GM19239 (cell line): ENCODE results near the gene POC1B.
A peak's percentile ranks its signal among the peaks of the same experiment; 100 is the strongest.
"Not testable (repeated sequence)": the region's sequence is repeated elsewhere in the genome, so short reads cannot be mapped to it uniquely, and the experiment has no call there.

Experiments used
- DNase-seq: peaks from one replicate; pipeline ENCODE4 v3.0.0; 2011; ENCODE audit warnings: low spot score; ENCODE audit not compliant: insufficient read length
- FAIRE-seq: peaks from 2 replicates; lab custom pipeline; 2011; peaks lifted over from hg19 to GRCh38; lab: Jason Lieb, UNC

POC1B gene

GRCh38 chr12:89469361-89469760, 56.5 kb downstream of the POC1B start:
- peak; percentile 80 for FAIRE-seq
- peak; percentile 21 for DNase-seq

- peak; percentile 21 for DNase-seq
- peak; percentile 88 for FAIRE-seq
These were observed 57.1 kb downstream of the POC1B start for GRCh38 chr12:89468648-89469326.

- FAIRE-seq (peak; percentile 23), DNase-seq (no peak)
These were observed 57.8 kb downstream of the POC1B start for GRCh38 chr12:89468017-89468416.

GRCh38 chr12:89464974-89465592, 60.8 kb downstream of the POC1B start:
- no peak for DNase-seq
- FAIRE-seq, result no peak

GRCh38 chr12:89461649-89462612, 63.9 kb downstream of the POC1B start:
- peak; percentile 86 for FAIRE-seq
- peak; percentile 12 for DNase-seq

GRCh38 chr12:89461190-89461589, 64.7 kb downstream of the POC1B start:
- FAIRE-seq (no peak), DNase-seq (no peak)

- not testable (repeated sequence) for FAIRE-seq
These were observed 66.6 kb downstream of the POC1B start for GRCh38 chr12:89459279-89459678.

GRCh38 chr12:89456565-89456964, 69.3 kb downstream of the POC1B start:
- no peak for DNase-seq
- no peak for FAIRE-seq

More at GRCh38 chr12:89459279-89459678, 66.6 kb downstream of the POC1B start:
- DNase-seq, result not testable (repeated sequence)

- no peak for FAIRE-seq
- DNase-seq, result no peak
These were observed 71.6 kb downstream of the POC1B start for GRCh38 chr12:89454080-89454848.

GRCh38 chr12:89453121-89453978, 72.5 kb downstream of the POC1B start:
- DNase-seq, result no peak
- no peak for FAIRE-seq

- DNase-seq (no peak), FAIRE-seq (no peak)
These were observed 74.0 kb downstream of the POC1B start for GRCh38 chr12:89451841-89452251.

GRCh38 chr12:89450907-89451306, 74.9 kb downstream of the POC1B start:
- no peak for DNase-seq
- FAIRE-seq, result no peak

- no peak for DNase-seq
- FAIRE-seq, result no peak
These were observed 76.9 kb downstream of the POC1B start for GRCh38 chr12:89448951-89449371.

GRCh38 chr12:89448526-89448925, 77.3 kb downstream of the POC1B start:
- FAIRE-seq (no peak), DNase-seq (no peak)

- DNase-seq, result no peak
- FAIRE-seq, result no peak
These were observed 85.9 kb downstream of the POC1B start for GRCh38 chr12:89439941-89440340.

- DNase-seq (no peak), FAIRE-seq (no peak)
These were observed 88.6 kb downstream of the POC1B start for GRCh38 chr12:89437231-89437630.

- FAIRE-seq (no peak), DNase-seq (no peak)
These were observed 89.8 kb downstream of the POC1B start for GRCh38 chr12:89436062-89436461.

- DNase-seq (no peak), FAIRE-seq (no peak)
These were observed 92.2 kb downstream of the POC1B start for GRCh38 chr12:89433634-89434033.

GRCh38 chr12:89432396-89432795, 93.5 kb downstream of the POC1B start:
- no peak for DNase-seq
- no peak for FAIRE-seq
